ENCODE measurements around the gene PMF1.

The PMF1 gene

DNA sequence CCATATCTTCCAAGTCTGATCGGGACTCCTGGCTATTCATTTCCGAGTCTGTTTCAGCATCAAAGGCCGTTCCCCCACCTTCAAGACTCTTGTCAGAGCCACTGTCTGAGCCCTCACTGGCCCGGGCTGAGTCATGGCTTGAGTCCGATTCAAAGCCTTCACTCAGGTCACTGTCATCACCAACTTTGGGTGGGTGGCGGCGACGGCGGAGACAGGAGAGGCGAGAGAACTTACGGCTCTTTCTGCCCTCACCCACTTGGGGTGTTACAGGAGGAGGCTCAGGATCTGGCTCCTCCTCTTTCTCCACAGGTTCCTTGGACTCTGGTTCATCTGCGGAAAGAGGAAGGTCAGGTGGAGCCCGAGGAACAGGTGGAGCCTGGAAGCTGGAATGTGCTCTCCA lies 53.2 kb downstream of the PMF1 start:
- FAIRE-seq (no peak), DNase-seq (ENCODE audit: insufficient read length, low spot score) (no peak)
- TF ChIP-seq CTCF (IDR thresholded peaks at IDR 0.05; ENCODE audit: insufficient read depth, missing control alignments): no peak

GRCh38 chr1:156268336-156268735 lies 55.5 kb downstream of the PMF1 start:
- no peak for TF ChIP-seq CTCF (IDR thresholded peaks at IDR 0.05; ENCODE audit: insufficient read depth, missing control alignments)
- DNase-seq (ENCODE audit: insufficient read length, low spot score) (no peak), FAIRE-seq (no peak)

DNA sequence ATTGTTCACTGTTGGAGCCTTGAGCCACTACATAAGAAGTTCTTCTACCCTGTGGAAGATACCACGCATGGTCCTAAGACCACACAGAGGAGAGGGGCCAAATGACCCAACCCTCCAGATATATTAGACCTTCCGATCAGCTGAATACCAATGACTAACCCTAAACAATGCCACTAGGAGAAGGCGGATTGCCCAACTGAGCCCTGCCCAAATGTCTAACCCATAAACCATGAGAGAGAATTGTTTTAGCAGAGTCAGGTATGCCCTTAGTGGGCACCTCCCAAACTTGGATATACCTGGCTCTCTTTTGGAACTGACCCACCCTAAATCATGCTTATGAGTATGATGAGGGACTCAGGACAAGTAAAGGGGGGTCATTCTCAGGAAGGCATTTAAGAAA lies 57.5 kb downstream of the PMF1 start:
- FAIRE-seq: peak; percentile 44
- no peak for DNase-seq (ENCODE audit: insufficient read length, low spot score)
- no peak for TF ChIP-seq CTCF (IDR thresholded peaks at IDR 0.05; ENCODE audit: insufficient read depth, missing control alignments)

GRCh38 chr1:156276532-156276931 lies 63.7 kb downstream of the PMF1 start:
- FAIRE-seq (no peak), DNase-seq (ENCODE audit: insufficient read length, low spot score) (no peak)
- no peak for TF ChIP-seq CTCF (IDR thresholded peaks at IDR 0.05; ENCODE audit: insufficient read depth, missing control alignments)

DNA sequence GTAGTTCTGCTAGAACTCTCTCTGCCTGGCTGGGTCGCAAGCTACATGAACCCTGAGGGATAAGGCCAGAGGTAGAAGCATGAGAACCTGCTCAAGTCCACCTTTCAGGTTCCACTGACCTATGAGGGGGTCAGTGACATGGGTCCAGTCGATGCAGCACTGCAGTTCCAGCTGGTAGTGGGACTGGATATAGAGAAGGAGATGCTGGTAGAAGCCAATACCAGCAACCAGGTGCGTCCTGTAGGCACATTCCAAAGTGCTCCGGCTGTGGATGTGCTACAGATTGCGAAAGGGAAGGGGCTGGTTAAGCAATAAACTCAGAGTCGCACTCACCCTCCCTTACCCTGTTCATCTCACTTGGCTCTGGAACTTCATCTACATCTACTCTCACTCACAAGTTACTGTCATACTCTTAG lies 64.2 kb downstream of the PMF1 start:
- FAIRE-seq: peak; percentile 64
- no peak for DNase-seq (ENCODE audit: insufficient read length, low spot score)
- no peak for TF ChIP-seq CTCF (IDR thresholded peaks at IDR 0.05; ENCODE audit: insufficient read depth, missing control alignments)

GRCh38 chr1:156279837-156280236 lies 67.0 kb downstream of the PMF1 start:
- no peak for TF ChIP-seq CTCF (IDR thresholded peaks at IDR 0.05; ENCODE audit: insufficient read depth, missing control alignments)
- no peak for FAIRE-seq
- no peak for DNase-seq (ENCODE audit: insufficient read length, low spot score)

DNA sequence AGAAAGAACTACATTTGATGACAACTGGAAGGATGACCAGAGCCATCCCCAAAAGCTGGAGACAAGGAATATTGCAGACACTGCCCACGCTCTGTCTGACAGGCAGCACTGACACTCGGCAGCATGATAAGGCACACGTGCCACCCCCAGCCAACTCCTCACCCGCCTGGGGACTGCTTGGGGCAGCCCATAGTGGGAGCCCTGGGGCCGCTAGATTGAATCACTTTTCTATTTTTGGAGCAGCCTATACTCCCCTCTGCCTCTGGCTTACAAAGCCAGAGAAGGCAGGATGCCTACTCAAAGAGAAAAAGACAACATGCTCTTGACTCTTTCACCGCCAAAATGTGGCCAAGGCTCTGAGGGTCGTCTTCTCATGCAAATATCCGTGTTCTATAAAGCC lies 68.5 kb downstream of the PMF1 start:
- FAIRE-seq (peak; percentile 35), DNase-seq (ENCODE audit: insufficient read length, low spot score) (no peak)
- no peak for TF ChIP-seq CTCF (IDR thresholded peaks at IDR 0.05; ENCODE audit: insufficient read depth, missing control alignments)
